ENCODE data around the gene SRSF6.

Gene SRSF6

DNA sequence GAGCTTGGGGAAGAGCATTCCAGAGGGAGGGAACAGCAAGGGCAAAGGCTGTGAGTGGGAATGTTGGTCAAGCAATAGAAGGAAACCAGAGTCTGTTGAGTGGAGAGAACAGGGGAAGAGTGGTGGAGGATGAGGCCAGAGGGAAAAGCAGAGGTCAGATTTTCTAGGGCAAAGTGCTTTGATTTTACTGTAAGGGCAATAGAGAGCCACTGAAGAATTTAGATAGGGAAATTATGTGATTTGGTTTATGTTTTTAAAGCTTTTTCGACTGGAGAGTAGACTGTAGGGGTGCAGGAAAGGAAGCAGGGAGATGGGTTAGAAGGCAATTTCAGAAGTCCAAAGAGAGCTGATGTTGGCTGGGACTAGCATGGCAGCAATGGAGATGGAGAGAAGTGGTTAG, 54.2 kb downstream of the SRSF6 start:
- no peak for DNase-seq (ENCODE audit: low read depth)
- H3K4me3 ChIP-seq (ENCODE audit: low read length), result no peak overlapping the region
- TF ChIP-seq, protein P1, sequence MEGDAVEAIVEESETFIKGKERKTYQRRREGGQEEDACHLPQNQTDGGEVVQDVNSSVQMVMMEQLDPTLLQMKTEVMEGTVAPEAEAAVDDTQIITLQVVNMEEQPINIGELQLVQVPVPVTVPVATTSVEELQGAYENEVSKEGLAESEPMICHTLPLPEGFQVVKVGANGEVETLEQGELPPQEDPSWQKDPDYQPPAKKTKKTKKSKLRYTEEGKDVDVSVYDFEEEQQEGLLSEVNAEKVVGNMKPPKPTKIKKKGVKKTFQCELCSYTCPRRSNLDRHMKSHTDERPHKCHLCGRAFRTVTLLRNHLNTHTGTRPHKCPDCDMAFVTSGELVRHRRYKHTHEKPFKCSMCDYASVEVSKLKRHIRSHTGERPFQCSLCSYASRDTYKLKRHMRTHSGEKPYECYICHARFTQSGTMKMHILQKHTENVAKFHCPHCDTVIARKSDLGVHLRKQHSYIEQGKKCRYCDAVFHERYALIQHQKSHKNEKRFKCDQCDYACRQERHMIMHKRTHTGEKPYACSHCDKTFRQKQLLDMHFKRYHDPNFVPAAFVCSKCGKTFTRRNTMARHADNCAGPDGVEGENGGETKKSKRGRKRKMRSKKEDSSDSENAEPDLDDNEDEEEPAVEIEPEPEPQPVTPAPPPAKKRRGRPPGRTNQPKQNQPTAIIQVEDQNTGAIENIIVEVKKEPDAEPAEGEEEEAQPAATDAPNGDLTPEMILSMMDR (conservative IDR thresholded peaks at IDR 0.05; ENCODE audit: low read depth, low read length), result no peak

DNA sequence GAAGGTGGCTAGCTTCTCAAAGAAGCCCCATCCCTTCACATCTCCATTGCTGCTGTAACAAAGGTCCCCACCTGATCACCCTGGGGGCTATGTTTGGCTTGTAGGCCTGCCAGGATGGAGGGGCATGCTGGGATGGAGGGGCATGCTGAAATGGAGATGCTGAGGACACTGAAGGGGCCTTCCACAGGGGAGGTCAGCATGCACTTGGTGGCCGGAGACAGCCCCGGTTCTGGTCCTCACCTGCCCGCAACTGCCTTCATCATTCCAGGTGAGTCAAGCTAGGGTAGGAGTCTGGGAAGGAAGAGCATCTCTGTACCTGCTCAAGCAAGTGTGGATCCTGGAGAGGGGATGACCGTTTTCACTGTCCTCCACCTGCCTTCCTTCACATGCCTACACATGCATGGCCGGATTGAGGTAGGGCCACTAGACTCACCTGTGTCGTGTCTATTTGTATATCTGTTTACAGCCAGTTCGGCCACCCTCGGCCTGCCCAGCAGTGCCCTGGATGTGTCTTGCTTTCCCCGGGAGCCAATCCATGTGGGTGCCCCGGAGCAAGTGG, 55.8 kb downstream of the SRSF6 start:
- no peak for DNase-seq (ENCODE audit: low read depth)
- peak overlapping the region; percentile 57 for H3K4me3 ChIP-seq (ENCODE audit: low read length)
- TF ChIP-seq, protein P1 (conservative IDR thresholded peaks at IDR 0.05; ENCODE audit: low read depth, low read length), result no peak
